Measurements from ENCODE around the gene C2orf78.

GRCh38 chr2:73825408-73825807 is 41.4 kb downstream of the C2orf78 start:
- TF ChIP-seq CTCF (conservative IDR thresholded peaks at IDR 0.05; ENCODE audit: low read length) (no peak), EZH2phosphoT487 (IDR thresholded peaks at IDR 0.05; ENCODE audit: borderline replicate concordance) (no peak)

Data from Loucy (cell line).